ENCODE data around the gene SRR.

SRR gene

GRCh38 chr17:2266865-2267228 is 36.9 kb upstream of the SRR start:
- FAIRE-seq (no peak), DNase-seq (ENCODE audit: insufficient read length, low spot score) (no peak)

GRCh38 chr17:2267354-2267753 is 36.4 kb upstream of the SRR start:
- FAIRE-seq (no peak), DNase-seq (ENCODE audit: insufficient read length, low spot score) (no peak)
- no peak for TF ChIP-seq POLR2AphosphoS5 (IDR thresholded peaks at IDR 0.05; ENCODE audit: low read depth, low read length)
- TF ChIP-seq TAF1 (IDR thresholded peaks at IDR 0.05; ENCODE audit: low read depth, low read length), result no peak
- TF ChIP-seq POU2F2 (IDR thresholded peaks at IDR 0.05; ENCODE audit: low read depth, low read length), result no peak
- TF ChIP-seq POLR2A (IDR thresholded peaks at IDR 0.05; ENCODE audit: low read depth, low read length), result no peak
- TF ChIP-seq PAX5 (IDR thresholded peaks at IDR 0.05; ENCODE audit: insufficient read depth, low read length, severe bottlenecking), result no peak
- TF ChIP-seq SPI1 (IDR thresholded peaks at IDR 0.05; ENCODE audit: low read depth, low read length), result no peak

More at GRCh38 chr17:2266865-2267228, 36.9 kb upstream of the SRR start:
- no peak for TF ChIP-seq SPI1 (IDR thresholded peaks at IDR 0.05; ENCODE audit: low read depth, low read length)
- no peak for TF ChIP-seq TAF1 (IDR thresholded peaks at IDR 0.05; ENCODE audit: low read depth, low read length)
- TF ChIP-seq POLR2AphosphoS5 (IDR thresholded peaks at IDR 0.05; ENCODE audit: low read depth, low read length), result no peak
- TF ChIP-seq PAX5 (IDR thresholded peaks at IDR 0.05; ENCODE audit: insufficient read depth, low read length, severe bottlenecking), result no peak
- no peak; the same call in 1 of the 2 replicates for TF ChIP-seq POLR2A (IDR thresholded peaks at IDR 0.05; ENCODE audit: low read depth, low read length)
- no peak for TF ChIP-seq POU2F2 (IDR thresholded peaks at IDR 0.05; ENCODE audit: low read depth, low read length)

- FAIRE-seq (peak; percentile 66), DNase-seq (ENCODE audit: insufficient read length, low spot score) (no peak)
- no peak for TF ChIP-seq POLR2A (IDR thresholded peaks at IDR 0.05; ENCODE audit: low read depth, low read length)
- TF ChIP-seq SPI1 (IDR thresholded peaks at IDR 0.05; ENCODE audit: low read depth, low read length), result no peak
- TF ChIP-seq POU2F2 (IDR thresholded peaks at IDR 0.05; ENCODE audit: low read depth, low read length), result no peak
- no peak for TF ChIP-seq POLR2AphosphoS5 (IDR thresholded peaks at IDR 0.05; ENCODE audit: low read depth, low read length)
- TF ChIP-seq TAF1 (IDR thresholded peaks at IDR 0.05; ENCODE audit: low read depth, low read length), result no peak
- TF ChIP-seq PAX5 (IDR thresholded peaks at IDR 0.05; ENCODE audit: insufficient read depth, low read length, severe bottlenecking), result no peak
Observed at GRCh38 chr17:2271985-2272702, 31.6 kb upstream of the SRR start.

GRCh38 chr17:2274414-2274813 is 29.3 kb upstream of the SRR start:
- DNase-seq (ENCODE audit: insufficient read length, low spot score) (no peak), FAIRE-seq (no peak)
- TF ChIP-seq SPI1 (IDR thresholded peaks at IDR 0.05; ENCODE audit: low read depth, low read length) (no peak), POU2F2 (IDR thresholded peaks at IDR 0.05; ENCODE audit: low read depth, low read length) (no peak), POLR2A (IDR thresholded peaks at IDR 0.05; ENCODE audit: low read depth, low read length) (no peak), PAX5 (IDR thresholded peaks at IDR 0.05; ENCODE audit: insufficient read depth, low read length, severe bottlenecking) (no peak), POLR2AphosphoS5 (IDR thresholded peaks at IDR 0.05; ENCODE audit: low read depth, low read length) (no peak), TAF1 (IDR thresholded peaks at IDR 0.05; ENCODE audit: low read depth, low read length) (no peak)

- peak; percentile 38 for FAIRE-seq
- no peak for DNase-seq (ENCODE audit: insufficient read length, low spot score)
Observed at GRCh38 chr17:2275722-2276121, 28.0 kb upstream of the SRR start.

GRCh38 chr17:2277429-2278170 is 26.1 kb upstream of the SRR start:
- FAIRE-seq (no peak), DNase-seq (ENCODE audit: insufficient read length, low spot score) (no peak)
- TF ChIP-seq SPI1 (IDR thresholded peaks at IDR 0.05; ENCODE audit: low read depth, low read length), result no peak
- no peak for TF ChIP-seq PAX5 (IDR thresholded peaks at IDR 0.05; ENCODE audit: insufficient read depth, low read length, severe bottlenecking)

More at GRCh38 chr17:2275722-2276121, 28.0 kb upstream of the SRR start:
- TF ChIP-seq SPI1 (IDR thresholded peaks at IDR 0.05; ENCODE audit: low read depth, low read length) (no peak), POLR2AphosphoS5 (IDR thresholded peaks at IDR 0.05; ENCODE audit: low read depth, low read length) (no peak), POU2F2 (IDR thresholded peaks at IDR 0.05; ENCODE audit: low read depth, low read length) (no peak), PAX5 (IDR thresholded peaks at IDR 0.05; ENCODE audit: insufficient read depth, low read length, severe bottlenecking) (no peak), POLR2A (IDR thresholded peaks at IDR 0.05; ENCODE audit: low read depth, low read length) (no peak), TAF1 (IDR thresholded peaks at IDR 0.05; ENCODE audit: low read depth, low read length) (no peak)

- TF ChIP-seq SPI1 (IDR thresholded peaks at IDR 0.05; ENCODE audit: low read depth, low read length) (no peak), TAF1 (IDR thresholded peaks at IDR 0.05; ENCODE audit: low read depth, low read length) (no peak), POLR2AphosphoS5 (IDR thresholded peaks at IDR 0.05; ENCODE audit: low read depth, low read length) (no peak)
- FAIRE-seq (no peak), DNase-seq (ENCODE audit: insufficient read length, low spot score) (no peak)
Observed at GRCh38 chr17:2279707-2280106, 24.0 kb upstream of the SRR start.

- no peak for DNase-seq (ENCODE audit: insufficient read length, low spot score)
- FAIRE-seq, result peak; percentile 51
- TF ChIP-seq POU2F2 (IDR thresholded peaks at IDR 0.05; ENCODE audit: low read depth, low read length) (no peak), POLR2AphosphoS5 (IDR thresholded peaks at IDR 0.05; ENCODE audit: low read depth, low read length) (no peak), POLR2A (IDR thresholded peaks at IDR 0.05; ENCODE audit: low read depth, low read length) (no peak), PAX5 (IDR thresholded peaks at IDR 0.05; ENCODE audit: insufficient read depth, low read length, severe bottlenecking) (no peak), SPI1 (IDR thresholded peaks at IDR 0.05; ENCODE audit: low read depth, low read length) (no peak)
Observed at GRCh38 chr17:2282297-2282873, 21.4 kb upstream of the SRR start.

- DNase-seq (ENCODE audit: insufficient read length, low spot score), result no peak
- TF ChIP-seq POLR2A (IDR thresholded peaks at IDR 0.05; ENCODE audit: low read depth, low read length), result no peak
- peak; percentile 51 for FAIRE-seq
Observed at GRCh38 chr17:2283302-2283701, 20.4 kb upstream of the SRR start.
